K562 (cell line): Measurements from ENCODE around the gene RNF152.

Source experiments
- TCF7L2 ChIP-seq: fragments of 150-350 bp; IDR thresholded peaks from 2 replicates; pipeline ENCODE4 v1.6.1; 2016; ENCODE audit warnings: low read depth, mild to moderate bottlenecking, low read length, moderate library complexity
- ZNF764 ChIP-seq: fragments of 250-450 bp; sonication (Bioruptor Pico); IDR thresholded peaks from 2 replicates; pipeline ENCODE4 v1.4.0; 2020; ENCODE audit warnings: low read depth, mild to moderate bottlenecking, moderate library complexity
- ZSCAN29 ChIP-seq: fragments of 450-650 bp; IDR thresholded peaks from 2 replicates; pipeline ENCODE4 v1.6.1; 2017
- TF ChIP-seq, protein P1 (sequence below), 2 experiments: IDR thresholded peaks; 2 replicates each; pipeline ENCODE4 v1.6.1; 2011; ENCODE audit warnings: borderline replicate concordance in 1 of 2, control low read depth in 1 of 2, low read depth in 1 of 2, low read length in 1 of 2, mild to moderate bottlenecking in 1 of 2, mixed read lengths in 1 of 2, moderate library complexity in 1 of 2; ENCODE audit not compliant: insufficient read depth in 1 of 2, insufficient read length in 1 of 2, poor library complexity in 1 of 2, severe bottlenecking in 1 of 2; ENCODE audit errors: extremely low read depth in 1 of 2

DNA sequence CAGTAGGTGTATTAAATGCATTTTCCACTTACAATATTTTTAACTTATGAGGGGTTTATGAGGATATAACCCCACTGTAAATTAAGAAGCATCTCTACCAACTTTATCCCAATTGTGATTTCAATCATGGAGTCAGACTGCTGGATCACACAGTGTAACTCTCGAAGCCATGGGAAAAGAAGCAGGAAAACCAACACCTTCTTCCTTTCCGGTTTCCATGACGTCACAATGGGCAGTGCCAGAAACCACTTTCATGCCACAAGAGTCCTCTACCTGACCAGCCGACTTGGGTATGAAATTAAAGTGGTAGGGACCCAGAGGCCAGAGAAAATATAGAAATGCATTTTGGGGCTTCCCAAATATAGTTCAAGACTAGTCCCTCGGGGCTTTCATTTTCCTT is 4.2 kb downstream of the RNF152 start:
- TF ChIP-seq TCF7L2 (no peak), ZNF764 (no peak), ZSCAN29 (no peak)
- TF ChIP-seq, protein P1, sequence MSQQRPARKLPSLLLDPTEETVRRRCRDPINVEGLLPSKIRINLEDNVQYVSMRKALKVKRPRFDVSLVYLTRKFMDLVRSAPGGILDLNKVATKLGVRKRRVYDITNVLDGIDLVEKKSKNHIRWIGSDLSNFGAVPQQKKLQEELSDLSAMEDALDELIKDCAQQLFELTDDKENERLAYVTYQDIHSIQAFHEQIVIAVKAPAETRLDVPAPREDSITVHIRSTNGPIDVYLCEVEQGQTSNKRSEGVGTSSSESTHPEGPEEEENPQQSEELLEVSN (IDR thresholded peaks at IDR 0.05; ENCODE audit: borderline replicate concordance in 1 of 2, extremely low read depth in 1 of 2, insufficient read depth in 1 of 2, insufficient read length in 1 of 2, low read depth in 1 of 2, low read length in 1 of 2, poor library complexity in 1 of 2, severe bottlenecking in 1 of 2) = no peak
